HepG2 (cell line): Measurements from ENCODE around the gene CNKSR3. TPM values are rescaled to one million over a fixed set of nuclear protein-coding genes. Genes with fewer than 3 reads are reported as not detected.

Source experiments
- ATAC-seq: fragments of 200-7000 bp; cut with Tn5 transposase; 3 replicates; pipeline ENCODE4 v1.9.1; 2020; ENCODE audit warnings: mild to moderate bottlenecking, moderate library complexity
- BruUV-seq: library from RNA; stranded (reverse); fragments of 400-500 nt; replicated peaks from 2 replicates; lab custom pipeline; 2021; lab: Mats Ljungman, UMichigan
- CTCF ChIA-PET: fragments of 300-600 bp; formaldehyde crosslinking; extraction: SDS; loops from one replicate; lab custom pipeline; 2021; ENCODE audit warnings: low total read pairs, inconsistent platforms, low intra/inter-chr PET ratio; lab: Yijun Ruan, JAX
- POLR2A ChIA-PET: fragments of 350-600 bp; sonication (Branson Sonifier 250); formaldehyde crosslinking; loops from one replicate; lab custom pipeline; 2020; ENCODE audit warnings: antibody characterized with exemption, inconsistent platforms; lab: Yijun Ruan, JAX
- DNase-seq: peaks from one replicate; pipeline ENCODE4 v3.0.0-alpha.2; 2015; ENCODE audit warnings: low spot score
- FAIRE-seq: peaks from 3 replicates; lab custom pipeline; 2011; peaks lifted over from hg19 to GRCh38; lab: Jason Lieb, UNC
- H2AFZ ChIP-seq: one replicate; pipeline ENCODE4 v1.6.1; 2011; ENCODE audit warnings: low read length, inconsistent platforms
- H3K27ac ChIP-seq: fragments of 300-600 bp; 3 replicates; pipeline ENCODE4 v1.8.0; 2011; ENCODE audit warnings: mixed run types, mild to moderate bottlenecking, mixed read lengths, low read length, inconsistent platforms; ENCODE audit not compliant: insufficient read depth; ENCODE audit errors: extremely low read length
- H3K27me3 ChIP-seq, 2 experiments: fragments of 200-600 bp in 1 of 2; 2 replicates in 1 of 2; 3 replicates in 1 of 2; pipeline versions ENCODE4 v1.6.0 to v1.8.0; 2011; ENCODE audit warnings: low read length in 2 of 2, mild to moderate bottlenecking in 2 of 2, moderate library complexity in 2 of 2, inconsistent platforms in 1 of 2; ENCODE audit not compliant: insufficient read depth in 2 of 2, control insufficient read depth in 1 of 2
- H3K36me3 ChIP-seq, 2 experiments: fragments of 200-600 bp in 1 of 2; replicated peaks in 1 of 2; 2 replicates in 1 of 2; 3 replicates in 1 of 2; pipeline versions ENCODE4 v1.5.1 to v1.8.0; 2011; ENCODE audit warnings: low read length in 2 of 2, inconsistent platforms in 1 of 2; ENCODE audit not compliant: insufficient read depth in 2 of 2, control insufficient read depth in 1 of 2
- H3K4me1 ChIP-seq: 2 replicates; pipeline ENCODE4 v1.5.1; 2012; ENCODE audit warnings: low read length, inconsistent platforms; ENCODE audit not compliant: insufficient read depth
- H3K4me2 ChIP-seq: 2 replicates; pipeline ENCODE4 v1.6.0; 2011; ENCODE audit warnings: low read depth, low read length, inconsistent platforms
- H3K4me3 ChIP-seq, 3 experiments: fragments of 200-600 bp in 1 of 3; sonication (generic), shearing (Covaris generic) in 1 of 3; replicated peaks in 1 of 3; 2 replicates each; pipeline ENCODE4 v1.5.1; 2011 to 2016; ENCODE audit warnings: low read length in 3 of 3, inconsistent platforms in 2 of 3, low read depth in 2 of 3, mild to moderate bottlenecking in 2 of 3, control low read depth in 1 of 3, mixed read lengths in 1 of 3; ENCODE audit not compliant: insufficient read depth in 1 of 3
- H3K79me2 ChIP-seq: one replicate; pipeline ENCODE4 v1.6.1; 2011; ENCODE audit warnings: low read length, inconsistent platforms; ENCODE audit not compliant: insufficient read depth
- H3K9ac ChIP-seq: 2 replicates; pipeline ENCODE4 v1.6.0; 2011; ENCODE audit warnings: mild to moderate bottlenecking, low read depth, low read length, inconsistent platforms; ENCODE audit not compliant: insufficient read depth
- H3K9me3 ChIP-seq: 2 replicates; pipeline ENCODE4 v1.5.1; 2012; ENCODE audit warnings: mild to moderate bottlenecking, low read length
- H4K20me1 ChIP-seq: 2 replicates; pipeline ENCODE4 v1.6.0; 2011; ENCODE audit warnings: inconsistent platforms, mild to moderate bottlenecking, low read length, moderate library complexity; ENCODE audit not compliant: insufficient read depth
- CCDC6 ChIP-seq: sonication (generic); formaldehyde crosslinking; IDR thresholded peaks from 2 replicates; pipeline ENCODE4 v1.8.1; 2022; ENCODE audit warnings: mild to moderate bottlenecking, missing genetic modification reagents, moderate library complexity
- ZNF317 ChIP-seq: sonication (generic); formaldehyde crosslinking; IDR thresholded peaks from 2 replicates; pipeline ENCODE4 v1.5.0; 2020; ENCODE audit warnings: mild to moderate bottlenecking, missing genetic modification reagents
- ZNF557 ChIP-seq: sonication (generic); formaldehyde crosslinking; IDR thresholded peaks from 2 replicates; pipeline ENCODE4 v1.4.0; 2020; ENCODE audit warnings: missing genetic modification reagents
- ZSCAN20 ChIP-seq: sonication (generic); formaldehyde crosslinking; IDR thresholded peaks from 2 replicates; pipeline ENCODE4 v1.4.0; 2020; ENCODE audit warnings: missing genetic modification reagents, mild to moderate bottlenecking, borderline replicate concordance
- WGBS: methylation state at CpG from one replicate; pipeline ENCODE4 v1.1.6; 2017; ENCODE audit warnings: low lambda C conversion rate; 5-methylcytosine and 5-hydroxymethylcytosine counted together
- in situ Hi-C: cut with HindIII; loops from 2 replicates; pipeline ENCODE4 v1.10.0; 2017; ENCODE audit warnings: low pct_unique_long_range_greater_than_20kb; ENCODE audit not compliant: extremely low pct_ligation_motif_present
- intact Hi-C: fragments of 100-400 bp; cut with micrococcal nuclease; formaldehyde crosslinking; loops from one replicate; pipeline ENCODE4 v1.10.0; 2022; ENCODE audit not compliant: unreplicated experiment
- polyA plus RNA-seq, 8 experiments: library from polyadenylated mRNA; depleted of rRNA in 3 of 8; stranded (reverse) in 7 of 8; unstranded in 1 of 8; fragments of >200 nt; fragmentation: Illumina TruSeq in 4 of 8; extraction: Trizol in 4 of 8; gene quantifications; 2 replicates each; pipeline versions ENCODE4 v1.2.1 to v1.2.3, GENCODE V29; 2011 to 2016; ENCODE audit warnings: low read depth in 4 of 8, missing spikeins in 1 of 8, mixed read lengths in 1 of 8; ENCODE audit not compliant: insufficient read depth in 1 of 8
- total RNA-seq, 5 experiments: library from RNA; depleted of rRNA; stranded (reverse); fragments of >200 nt; fragmentation: Illumina TruSeq; extraction: Trizol; gene quantifications; 2 replicates each; pipeline ENCODE4 v1.2.3, GENCODE V29; 2016; ENCODE audit warnings: low read depth in 1 of 5
- TF ChIP-seq, protein P1 (sequence below): sonication (generic); formaldehyde crosslinking; IDR thresholded peaks from 2 replicates; pipeline ENCODE4 v1.4.0; 2020; ENCODE audit warnings: missing genetic modification reagents, borderline replicate concordance

The CNKSR3 gene
- total and polyA plus RNA-seq, 2 of the 13 experiments (the other 11 are each of a cell fraction or from before 2014, with no cell fraction given), result 9.2 to 38.6 TPM

DNA sequence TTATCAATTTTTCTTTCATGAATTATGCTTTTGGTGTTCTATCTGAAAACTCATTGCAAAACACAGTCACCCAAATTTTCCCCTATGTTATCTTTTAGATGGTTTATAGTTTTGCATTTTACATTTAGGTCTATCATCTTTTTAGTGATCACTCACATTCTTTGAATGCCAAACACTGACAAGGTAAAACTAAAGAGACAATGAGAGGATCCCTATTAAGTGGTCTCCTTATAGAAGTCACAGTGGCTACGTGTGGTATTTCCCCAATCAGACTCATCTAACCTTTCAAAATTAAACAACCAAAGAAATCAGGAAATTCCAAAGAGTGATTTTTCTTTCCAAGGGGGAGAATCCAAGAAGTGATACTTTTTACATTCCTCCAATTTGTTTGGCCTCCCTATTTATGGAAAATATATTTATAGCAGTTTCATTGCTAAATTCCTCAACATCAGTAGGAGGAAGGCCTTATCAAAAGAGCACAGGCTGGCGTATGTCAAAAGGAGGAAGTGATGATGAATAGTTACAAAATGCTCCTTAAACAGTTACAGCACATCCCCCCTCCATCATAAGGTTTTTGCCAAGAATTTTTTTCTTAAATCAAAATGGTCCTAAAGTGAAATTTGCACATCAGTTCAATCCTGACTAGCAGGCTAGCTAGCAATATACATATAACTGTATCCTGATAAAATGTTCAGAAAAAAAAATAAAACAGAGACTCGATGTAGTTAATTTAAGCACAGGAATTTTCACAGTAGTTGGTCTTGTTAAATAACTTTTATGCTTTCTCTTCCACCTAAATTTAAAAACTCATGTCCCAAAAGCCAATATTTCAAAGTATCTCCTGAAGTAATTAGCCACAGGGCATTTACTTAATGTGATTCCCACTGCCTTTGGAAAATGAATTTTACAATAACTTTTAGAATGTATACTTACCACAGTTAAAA, 77.7 kb downstream of the CNKSR3 start:
- Histone ChIP-seq H3K4me2 (no peak overlapping the region), H3K4me1 (peaks cover 51% of the 10 kb centered on the region), H2AFZ (no peak overlapping the region), H3K9me3 (no peaks in the 10 kb centered on the region), H4K20me1 (no peaks in the 10 kb centered on the region), H3K27me3 (no peaks in the 10 kb centered on the region), H3K4me3 (no peak overlapping the region), H3K9ac (no peak overlapping the region), H3K36me3 (peaks cover 22 to 52% of the 10 kb centered on the region in 2 experiments), H3K79me2 (peaks cover 5% of the 10 kb centered on the region), H3K27ac (no peak overlapping the region)
- in situ Hi-C loops, result no loop called here
- no TSS peak for BruUV-seq
- ATAC-seq (no peak), DNase-seq (no peak), FAIRE-seq (no peak)
- ChIA-PET CTCF (no interaction called here), POLR2A (no interaction called here)
- intact Hi-C loops, result no loop called here
- TF ChIP-seq CCDC6 (CRISPR knock-in tag) (no peak), ZNF317 (CRISPR knock-in tag) (no peak), ZNF557 (CRISPR knock-in tag) (no peak), ZSCAN20 (no peak)
- TF ChIP-seq, protein P1, sequence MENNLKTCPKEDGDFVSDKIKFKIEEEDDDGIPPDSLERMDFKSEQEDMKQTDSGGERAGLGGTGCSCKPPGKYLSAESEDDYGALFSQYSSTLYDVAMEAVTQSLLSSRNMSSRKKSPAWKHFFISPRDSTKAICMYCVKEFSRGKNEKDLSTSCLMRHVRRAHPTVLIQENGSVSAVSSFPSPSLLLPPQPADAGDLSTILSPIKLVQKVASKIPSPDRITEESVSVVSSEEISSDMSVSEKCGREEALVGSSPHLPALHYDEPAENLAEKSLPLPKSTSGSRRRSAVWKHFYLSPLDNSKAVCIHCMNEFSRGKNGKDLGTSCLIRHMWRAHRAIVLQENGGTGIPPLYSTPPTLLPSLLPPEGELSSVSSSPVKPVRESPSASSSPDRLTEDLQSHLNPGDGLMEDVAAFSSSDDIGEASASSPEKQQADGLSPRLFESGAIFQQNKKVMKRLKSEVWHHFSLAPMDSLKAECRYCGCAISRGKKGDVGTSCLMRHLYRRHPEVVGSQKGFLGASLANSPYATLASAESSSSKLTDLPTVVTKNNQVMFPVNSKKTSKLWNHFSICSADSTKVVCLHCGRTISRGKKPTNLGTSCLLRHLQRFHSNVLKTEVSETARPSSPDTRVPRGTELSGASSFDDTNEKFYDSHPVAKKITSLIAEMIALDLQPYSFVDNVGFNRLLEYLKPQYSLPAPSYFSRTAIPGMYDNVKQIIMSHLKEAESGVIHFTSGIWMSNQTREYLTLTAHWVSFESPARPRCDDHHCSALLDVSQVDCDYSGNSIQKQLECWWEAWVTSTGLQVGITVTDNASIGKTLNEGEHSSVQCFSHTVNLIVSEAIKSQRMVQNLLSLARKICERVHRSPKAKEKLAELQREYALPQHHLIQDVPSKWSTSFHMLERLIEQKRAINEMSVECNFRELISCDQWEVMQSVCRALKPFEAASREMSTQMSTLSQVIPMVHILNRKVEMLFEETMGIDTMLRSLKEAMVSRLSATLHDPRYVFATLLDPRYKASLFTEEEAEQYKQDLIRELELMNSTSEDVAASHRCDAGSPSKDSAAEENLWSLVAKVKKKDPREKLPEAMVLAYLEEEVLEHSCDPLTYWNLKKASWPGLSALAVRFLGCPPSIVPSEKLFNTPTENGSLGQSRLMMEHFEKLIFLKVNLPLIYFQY, result no peak
- WGBS, result 76% methylated on average over 3 of the region's 3 CpGs
